Measurements from ENCODE around the gene LAG3.
A peak's percentile ranks its signal among the peaks of the same experiment; 100 is the strongest.
"Not testable (repeated sequence)": the region's sequence is repeated elsewhere in the genome, so short reads cannot be mapped to it uniquely, and the experiment has no call there.

LAG3 gene

DNA sequence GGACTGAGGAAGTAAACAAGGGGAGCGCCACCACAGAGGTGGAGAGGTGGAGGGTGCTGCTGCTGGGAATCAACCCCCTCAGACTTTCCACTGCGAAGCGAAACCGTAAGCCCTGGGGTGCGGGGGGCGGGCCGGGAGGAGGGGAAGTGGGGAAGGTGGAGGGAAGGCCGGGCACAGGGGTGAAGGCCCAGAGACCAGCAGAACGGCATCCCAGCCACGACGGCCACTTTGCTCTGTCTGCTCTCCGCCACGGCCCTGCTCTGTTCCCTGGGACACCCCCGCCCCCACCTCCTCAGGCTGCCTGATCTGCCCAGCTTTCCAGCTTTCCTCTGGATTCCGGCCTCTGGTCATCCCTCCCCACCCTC lies at the start of gene LAG3:
Gene LAG3, plus strand, starts transcription at position 190 of the 365 bp plus-strand sequence. CDS start 333 bp downstream, outside the sequence.
- no peak for DNase-seq (ENCODE audit: low read depth)

DNA sequence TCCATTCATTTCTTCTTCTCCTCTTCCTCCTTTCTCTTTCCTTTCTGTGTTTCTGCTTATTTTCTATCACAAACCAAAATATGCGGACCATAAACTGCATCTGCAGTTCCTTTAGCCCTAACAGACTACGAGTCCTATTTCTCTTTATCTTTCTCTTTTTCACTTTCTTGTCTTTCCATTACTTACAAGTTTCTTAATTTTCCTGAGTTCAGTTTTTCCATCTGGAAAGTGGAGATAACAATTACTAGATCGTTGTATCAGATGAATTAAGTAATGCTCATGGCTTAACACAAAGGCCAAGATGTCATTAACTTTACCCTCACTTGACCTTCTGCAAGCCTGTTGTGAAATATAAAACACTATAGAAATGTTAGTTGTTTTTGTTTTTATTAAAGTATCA lies 49.5 kb upstream of the LAG3 start:
- DNase-seq (ENCODE audit: low read depth) = no peak

DNA sequence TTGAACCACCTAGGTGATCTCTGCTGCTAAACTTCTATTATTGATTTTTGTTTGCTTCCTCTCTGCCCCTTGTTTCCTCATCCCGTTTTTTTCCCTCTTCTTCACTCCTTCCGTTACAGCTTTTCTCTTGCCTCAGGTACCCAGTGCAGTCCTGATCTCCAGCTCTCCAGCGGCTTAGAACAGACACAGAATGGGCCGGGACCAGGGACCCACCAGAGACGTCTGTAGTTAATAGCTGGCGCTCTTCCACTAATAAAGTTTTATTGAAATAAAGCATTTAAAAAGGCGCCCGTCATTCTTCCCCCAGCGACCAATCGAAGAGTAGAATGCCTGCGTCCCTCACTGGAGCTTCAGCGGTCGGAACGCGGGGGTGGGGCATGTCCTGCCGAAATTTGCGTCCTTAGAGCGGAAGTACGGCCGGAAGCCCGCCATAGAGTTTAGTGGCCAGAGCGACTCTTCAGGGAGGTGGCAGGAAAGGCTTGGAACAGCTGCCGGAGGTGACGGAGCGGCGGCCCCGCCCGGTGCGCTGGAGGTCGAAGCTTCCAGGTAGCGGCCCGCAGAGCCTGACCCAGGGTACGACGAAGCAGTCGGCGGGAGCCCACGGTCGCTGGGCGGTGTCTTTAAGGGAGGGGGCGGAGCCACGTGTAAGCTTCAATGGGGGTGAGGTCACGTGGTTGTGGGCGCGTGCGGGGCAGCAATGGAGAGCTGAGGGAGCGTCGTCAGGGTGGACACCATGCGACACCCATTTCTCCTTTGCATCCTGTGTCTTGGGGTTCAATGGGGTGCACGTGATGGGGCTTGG lies 48.5 kb upstream of the LAG3 start, which contains the start of gene COPS7A:
Gene COPS7A, plus strand, starts transcription at position 440 of the 802 bp plus-strand sequence. CDS start 611 bp downstream, outside the sequence.
- peak; percentile 96 for DNase-seq (ENCODE audit: low read depth)

DNA sequence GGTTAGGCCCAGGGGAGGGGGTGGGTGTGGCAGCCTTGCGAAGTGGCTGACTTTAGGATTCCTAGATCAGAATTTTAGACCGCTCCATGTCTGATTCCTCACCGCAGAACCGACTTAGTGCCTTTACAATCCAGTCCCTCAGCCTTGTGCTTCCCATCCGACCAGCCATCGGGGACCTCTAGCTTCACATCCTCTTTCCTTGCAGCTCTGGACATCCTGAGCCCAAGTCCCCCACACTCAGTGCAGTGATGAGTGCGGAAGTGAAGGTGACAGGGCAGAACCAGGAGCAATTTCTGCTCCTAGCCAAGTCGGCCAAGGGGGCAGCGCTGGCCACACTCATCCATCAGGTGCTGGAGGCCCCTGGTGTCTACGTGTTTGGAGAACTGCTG lies 47.9 kb upstream of the LAG3 start:
- no peak for DNase-seq (ENCODE audit: low read depth)

DNA sequence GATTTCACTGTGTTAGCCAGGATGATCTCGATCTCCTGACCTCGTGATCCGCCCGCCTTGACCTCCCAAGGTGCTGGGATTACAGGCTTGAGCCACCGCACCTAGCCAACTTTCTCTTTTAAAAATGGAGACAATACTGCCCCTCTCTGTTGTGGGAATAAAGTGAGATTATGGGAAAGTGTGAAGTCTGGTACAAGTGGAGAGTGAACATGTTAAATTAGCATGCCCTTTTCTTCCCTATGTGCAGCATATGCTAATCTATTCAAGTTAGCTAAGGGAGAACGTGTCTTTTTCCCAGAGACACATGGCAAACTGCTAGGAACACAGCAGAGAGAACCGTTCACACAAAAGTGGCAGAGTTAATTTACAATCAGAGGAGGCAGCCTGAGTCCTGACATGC lies 47.0 kb upstream of the LAG3 start:
- DNase-seq (ENCODE audit: low read depth) = no peak

DNA sequence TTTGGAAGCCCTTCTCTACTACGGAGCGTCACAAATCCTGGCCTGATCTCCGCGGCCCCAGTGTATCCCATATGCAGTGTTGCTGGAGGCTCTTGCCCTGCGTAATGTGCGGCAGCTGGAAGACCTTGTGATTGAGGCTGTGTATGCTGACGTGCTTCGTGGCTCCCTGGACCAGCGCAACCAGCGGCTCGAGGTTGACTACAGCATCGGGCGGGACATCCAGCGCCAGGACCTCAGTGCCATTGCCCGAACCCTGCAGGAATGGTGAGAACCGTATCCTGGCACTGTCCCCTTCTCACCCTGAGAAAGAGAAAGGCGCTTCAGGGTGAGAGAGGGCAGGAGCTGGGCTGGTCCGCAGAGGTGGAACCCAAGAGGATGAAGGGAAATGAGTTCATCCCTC lies 43.1 kb upstream of the LAG3 start:
- DNase-seq (ENCODE audit: low read depth) = no peak

DNA sequence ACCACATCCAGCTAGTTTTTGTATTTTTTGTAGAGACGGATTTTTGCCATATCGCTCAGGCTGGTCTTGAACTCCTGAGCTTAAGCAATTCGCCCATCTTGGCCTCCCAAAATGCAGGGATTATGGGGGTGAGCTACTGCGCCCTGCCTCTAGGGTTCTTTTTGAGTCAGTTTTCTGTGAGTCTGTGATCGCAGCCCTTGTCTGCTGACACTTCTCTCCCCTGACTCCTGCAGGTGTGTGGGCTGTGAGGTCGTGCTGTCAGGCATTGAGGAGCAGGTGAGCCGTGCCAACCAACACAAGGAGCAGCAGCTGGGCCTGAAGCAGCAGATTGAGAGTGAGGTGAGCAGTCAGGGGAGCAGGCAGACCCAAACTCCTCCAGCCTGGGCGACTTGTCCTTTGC lies 42.2 kb upstream of the LAG3 start:
- DNase-seq (ENCODE audit: low read depth) = no peak

DNA sequence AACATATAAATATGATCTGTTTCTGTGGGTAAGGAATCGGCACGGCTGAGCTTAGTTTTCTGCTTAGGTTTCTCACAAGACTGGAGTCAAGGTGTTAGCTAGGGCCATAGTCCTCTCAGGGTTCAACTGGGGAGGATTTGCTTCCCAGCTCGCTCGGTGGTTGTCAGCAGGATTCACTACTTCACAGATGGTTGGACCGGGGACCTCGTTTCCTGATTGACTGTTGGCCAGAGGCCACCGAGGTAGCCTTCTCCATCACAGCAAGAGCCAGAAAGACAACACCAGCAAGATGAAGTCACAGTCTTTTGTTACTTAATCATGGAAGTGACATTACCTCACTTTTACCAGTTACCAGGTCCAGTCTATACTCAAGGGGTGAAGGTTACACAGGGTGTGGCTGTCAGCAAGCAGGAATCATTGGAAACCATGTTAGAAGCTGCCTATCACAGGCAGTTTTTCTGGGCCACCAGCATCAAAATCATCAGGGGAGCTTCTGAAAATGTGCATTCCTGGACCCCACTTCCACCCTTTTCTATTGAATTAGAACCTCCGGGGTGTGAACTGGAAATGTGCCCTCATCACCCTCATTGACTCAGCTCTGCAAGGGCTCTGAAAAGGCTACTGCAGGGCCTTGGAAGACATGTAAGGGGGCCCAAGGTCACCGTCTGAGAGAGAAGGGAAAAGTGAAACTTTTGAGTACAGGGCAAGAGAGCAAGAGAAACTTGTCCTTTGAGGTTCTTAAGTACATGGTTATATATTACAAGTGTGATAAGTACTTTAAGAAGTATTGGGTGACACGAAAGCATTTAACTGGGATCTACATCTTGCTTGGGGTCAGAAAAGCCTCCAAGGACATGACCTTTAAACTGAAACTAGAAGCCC lies 37.6 kb upstream of the LAG3 start:
- no peak for DNase-seq (ENCODE audit: low read depth)

DNA sequence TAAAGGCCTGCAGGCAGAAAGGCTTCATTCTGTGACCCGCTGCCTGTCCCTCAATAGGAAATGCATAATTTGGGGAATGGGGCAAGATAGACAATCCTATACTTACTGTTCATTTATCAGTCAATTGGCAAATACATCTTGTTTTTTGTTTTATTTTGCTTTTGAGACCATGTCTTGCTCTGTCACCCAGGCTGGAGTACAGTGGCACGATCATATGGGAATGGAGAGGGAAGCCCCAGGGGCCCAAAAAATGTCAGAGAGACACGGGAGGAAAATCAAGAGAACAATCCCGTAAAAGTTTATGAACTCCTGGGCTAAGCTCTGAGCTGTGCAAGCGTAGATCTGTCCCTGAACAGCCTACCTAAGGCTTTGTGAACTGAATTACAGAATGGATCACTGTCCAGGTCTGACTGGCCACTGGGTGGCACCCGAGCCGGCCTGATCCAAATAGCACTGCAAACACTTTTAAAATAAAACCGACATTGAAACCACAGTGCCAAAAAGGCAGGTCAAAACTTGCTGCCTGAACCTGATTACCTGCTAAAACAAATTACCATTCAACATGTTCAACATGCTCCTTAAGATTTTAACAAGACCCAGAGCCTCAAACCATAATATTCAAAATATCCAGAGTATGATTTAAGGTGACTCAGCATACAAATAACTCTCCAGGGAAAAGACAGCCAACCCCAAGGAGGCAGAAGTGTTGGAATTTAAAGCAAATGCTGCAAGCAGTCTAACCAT lies 36.7 kb upstream of the LAG3 start:
- DNase-seq (ENCODE audit: low read depth) = no peak

DNA sequence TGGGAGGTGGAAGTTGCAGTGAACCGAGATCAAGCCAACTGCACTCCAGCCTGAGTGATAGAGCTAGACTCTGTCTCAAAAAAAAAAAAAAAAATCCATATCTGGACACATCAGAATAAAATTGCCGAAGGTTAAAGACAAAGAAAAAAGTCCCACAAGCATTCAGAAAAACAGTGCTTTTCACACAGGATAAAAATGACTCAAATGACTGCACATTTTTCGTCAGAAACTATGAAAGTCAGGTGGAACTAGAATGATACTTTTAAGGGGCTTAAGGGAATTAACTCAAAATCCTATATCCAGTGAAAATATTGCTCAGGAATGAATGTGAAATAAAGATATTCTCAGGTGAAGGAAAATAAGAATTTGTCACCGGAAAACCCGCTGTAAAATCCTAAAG lies 35.6 kb upstream of the LAG3 start:
- no peak for DNase-seq (ENCODE audit: low read depth)

DNA sequence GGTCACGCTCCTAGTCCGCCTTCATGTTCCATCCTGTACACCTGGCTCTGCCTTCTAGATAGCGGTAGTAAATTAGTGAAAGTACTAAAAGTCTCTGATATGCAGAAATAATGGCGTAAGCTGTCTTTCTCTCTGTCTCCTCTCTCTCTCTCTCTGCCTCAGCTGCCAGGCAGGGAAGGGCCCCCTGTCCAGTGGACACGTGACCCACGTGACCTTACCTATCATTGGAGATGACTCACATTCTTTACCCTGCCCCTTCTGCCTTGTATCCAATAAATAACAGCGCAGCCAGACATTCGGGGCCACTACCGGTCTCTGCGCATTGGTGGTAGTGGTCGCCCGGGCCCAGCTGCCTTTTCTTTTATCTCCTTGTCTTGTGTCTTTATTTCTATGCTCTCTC lies 30.2 kb upstream of the LAG3 start:
- DNase-seq (ENCODE audit: low read depth) = not testable (repeated sequence)

DNA sequence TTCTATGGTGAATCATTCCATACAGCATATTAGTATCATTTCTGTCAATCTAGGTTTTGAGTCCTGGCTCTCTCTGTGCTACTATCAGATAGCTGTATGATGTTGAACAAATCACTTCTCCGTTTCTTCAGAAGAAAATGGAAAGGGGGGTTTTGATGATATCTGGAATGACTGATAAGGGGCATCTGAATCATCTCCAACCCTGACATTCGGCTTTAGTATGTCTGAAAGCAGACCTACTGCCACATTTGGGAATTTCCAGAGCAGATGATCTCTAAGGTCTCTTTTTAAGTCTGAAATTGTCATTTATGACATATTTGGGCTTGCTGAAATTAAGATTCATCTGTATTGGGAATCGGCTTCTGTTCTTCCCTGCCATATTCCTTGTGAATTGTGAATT lies 29.5 kb upstream of the LAG3 start:
- DNase-seq (ENCODE audit: low read depth) = no peak

DNA sequence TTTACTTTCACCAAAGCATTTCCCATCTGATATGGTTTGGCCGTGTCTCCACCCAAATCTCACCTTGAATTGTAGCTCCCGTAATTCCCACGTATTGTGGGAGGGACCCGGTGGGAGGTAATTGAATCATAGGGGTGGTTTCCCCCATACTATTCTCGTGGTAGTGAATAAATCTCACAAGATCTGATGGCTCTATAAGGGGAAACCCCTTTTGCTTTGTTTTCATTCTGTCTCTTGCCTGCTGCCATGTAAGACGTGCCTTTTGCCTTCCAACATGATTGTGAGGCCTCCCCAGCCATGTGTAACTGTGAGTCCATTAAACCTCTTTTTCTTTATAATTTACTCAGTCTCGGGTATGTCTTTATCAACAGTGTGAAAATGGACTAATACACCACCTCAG lies 29.0 kb upstream of the LAG3 start:
- not testable (repeated sequence) for DNase-seq (ENCODE audit: low read depth)

DNA sequence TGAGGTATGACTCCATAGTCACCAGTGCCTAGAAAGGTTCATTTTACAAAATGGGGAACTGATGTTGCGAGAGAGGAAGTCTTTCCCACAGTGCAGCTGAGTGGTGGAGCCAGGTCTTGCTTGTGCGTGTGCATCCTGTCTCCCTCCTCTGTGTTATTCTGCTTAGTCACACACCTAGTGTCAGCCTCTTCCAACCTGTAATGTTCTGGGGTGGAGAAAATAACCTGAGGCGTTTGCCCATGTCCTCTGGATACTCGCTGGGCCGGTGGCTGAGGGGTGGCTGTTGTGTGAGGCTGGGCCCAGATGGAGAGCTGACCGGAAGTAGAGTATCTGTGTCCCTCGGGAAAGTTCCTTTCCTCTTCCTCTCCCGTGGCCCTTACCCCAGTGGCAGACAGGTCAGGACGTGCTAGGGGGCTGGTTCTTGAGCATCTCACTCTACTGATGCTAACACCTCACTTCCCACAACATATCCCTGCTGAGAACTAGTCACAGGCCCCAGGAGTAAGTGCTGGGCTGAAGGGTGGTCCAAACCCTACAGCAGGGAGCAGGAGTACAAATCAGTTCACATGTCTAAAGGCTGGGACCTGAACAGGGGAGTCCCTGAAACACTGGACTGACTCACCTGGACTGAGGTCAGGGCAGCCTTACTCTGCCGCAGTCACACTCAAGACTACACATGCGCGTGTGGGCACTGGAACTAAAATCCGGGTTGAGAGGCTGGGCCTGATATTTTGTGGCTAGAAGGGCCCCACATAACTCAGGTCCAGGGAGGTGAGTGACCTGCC lies 26.4 kb upstream of the LAG3 start:
- no peak for DNase-seq (ENCODE audit: low read depth)

DNA sequence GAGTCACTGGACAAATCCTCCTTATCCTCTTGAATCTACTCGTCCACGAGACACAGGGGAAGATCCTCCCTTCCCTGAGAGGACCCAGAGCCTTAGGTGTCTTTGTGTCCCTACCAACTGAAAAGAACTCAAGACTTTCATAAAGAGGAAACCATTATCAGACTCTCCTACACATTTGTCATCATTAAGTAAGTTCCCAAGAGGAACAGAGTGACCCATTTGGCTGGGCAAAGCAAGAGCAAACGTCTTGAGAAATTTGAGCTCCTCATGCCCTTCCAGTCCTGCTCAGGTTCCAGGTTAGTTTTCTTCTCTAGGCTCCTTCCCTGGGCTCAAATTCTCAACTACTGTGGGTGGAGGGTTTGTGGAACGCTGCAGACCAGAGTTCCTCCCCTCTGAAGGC lies 25.1 kb upstream of the LAG3 start:
- no peak for DNase-seq (ENCODE audit: low read depth)

DNA sequence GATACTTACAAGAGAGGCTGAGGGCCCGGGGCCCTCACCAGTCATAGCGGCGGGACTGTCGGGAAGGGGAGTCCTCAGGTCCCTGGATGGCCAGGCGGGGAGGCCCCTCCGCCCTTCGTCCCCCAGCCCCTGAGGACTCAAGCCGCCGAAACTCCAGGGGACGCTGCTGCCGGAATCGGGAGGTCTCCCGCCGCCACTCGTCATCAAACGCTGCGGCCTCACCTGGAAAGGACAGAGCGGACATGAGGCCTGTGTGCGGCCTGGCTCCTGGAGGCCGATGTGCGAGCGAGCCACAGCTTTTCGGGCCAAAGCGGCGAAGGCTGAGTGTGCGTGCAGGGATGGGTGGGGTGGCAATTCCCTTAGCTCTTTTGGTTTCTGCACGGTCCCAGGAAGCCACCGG lies 23.6 kb upstream of the LAG3 start:
- no peak for DNase-seq (ENCODE audit: low read depth)

DNA sequence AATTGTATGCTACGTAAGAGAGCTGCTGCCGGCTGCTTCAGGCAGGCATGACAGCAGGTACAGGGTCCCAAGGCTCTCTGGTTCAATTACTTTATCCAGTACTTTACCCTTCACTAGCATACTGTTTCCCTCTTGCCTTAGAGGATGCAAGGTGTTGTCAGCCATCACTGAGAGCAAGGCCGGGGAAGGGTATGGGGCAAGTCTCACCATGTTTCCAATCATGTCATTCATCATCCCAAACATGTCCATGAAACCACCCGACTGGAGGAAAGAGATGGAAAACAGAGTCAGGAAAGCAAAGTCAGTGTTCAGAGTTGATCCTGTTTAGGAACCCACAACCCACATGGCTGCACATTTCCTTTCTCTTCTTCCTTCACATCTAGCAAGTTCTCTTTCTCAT lies 21.8 kb upstream of the LAG3 start:
- DNase-seq (ENCODE audit: low read depth) = no peak

DNA sequence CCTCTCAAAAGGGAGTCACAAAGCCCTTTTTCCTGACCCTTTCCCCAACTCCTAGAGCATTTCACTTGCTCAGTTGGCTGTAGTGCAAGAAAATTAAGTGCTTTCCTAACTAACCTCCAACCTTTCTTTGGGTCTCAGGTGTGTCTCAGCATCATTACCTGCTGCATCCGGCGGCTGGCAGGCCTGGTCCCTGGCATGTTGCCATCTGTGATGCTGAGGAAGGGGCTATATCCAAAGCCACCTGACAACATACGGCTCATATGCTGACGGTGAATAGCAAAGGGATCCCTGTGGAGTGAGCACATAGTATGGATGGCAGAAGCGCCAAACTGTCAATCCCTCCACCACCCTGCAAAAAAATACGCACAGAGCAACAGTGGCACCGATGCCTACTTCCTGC lies 20.6 kb upstream of the LAG3 start:
- no peak for DNase-seq (ENCODE audit: low read depth)

DNA sequence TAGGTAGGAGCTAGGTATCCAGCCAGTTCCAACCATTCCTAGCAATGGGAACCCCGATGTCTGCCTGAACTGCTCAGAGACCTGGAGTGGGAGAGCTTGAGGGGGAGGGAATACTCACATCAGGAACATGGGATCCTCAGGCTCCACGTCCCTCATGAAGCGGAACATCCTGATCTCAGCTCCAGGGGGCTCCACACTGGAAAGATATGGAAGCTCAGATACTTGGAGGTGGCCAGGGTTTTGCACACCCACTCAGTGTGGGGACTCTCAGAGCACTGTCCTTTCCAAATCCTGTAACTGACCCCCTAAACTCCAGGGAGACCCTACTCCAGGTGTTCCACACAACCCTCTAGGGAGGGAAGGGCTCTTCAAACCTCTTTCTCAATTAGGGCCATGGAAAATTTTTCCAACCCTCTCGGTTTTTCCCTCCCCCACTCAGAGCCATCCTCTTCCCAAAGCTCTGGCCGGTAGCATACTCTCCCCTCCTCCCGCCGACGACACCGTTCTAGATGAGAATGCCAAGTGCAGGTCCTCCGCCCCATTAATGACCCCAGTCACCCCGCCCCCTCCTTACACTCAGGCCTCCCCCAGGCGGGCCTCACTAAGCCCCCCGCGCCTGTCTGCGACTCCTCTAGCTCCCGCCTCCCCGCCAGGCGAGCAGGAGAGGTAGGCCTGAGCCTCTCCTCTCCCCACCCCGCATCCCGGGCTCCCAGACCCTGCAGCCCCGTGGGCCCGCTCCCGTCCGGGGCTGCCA lies 20.0 kb upstream of the LAG3 start:
- DNase-seq (ENCODE audit: low read depth) = no peak

DNA sequence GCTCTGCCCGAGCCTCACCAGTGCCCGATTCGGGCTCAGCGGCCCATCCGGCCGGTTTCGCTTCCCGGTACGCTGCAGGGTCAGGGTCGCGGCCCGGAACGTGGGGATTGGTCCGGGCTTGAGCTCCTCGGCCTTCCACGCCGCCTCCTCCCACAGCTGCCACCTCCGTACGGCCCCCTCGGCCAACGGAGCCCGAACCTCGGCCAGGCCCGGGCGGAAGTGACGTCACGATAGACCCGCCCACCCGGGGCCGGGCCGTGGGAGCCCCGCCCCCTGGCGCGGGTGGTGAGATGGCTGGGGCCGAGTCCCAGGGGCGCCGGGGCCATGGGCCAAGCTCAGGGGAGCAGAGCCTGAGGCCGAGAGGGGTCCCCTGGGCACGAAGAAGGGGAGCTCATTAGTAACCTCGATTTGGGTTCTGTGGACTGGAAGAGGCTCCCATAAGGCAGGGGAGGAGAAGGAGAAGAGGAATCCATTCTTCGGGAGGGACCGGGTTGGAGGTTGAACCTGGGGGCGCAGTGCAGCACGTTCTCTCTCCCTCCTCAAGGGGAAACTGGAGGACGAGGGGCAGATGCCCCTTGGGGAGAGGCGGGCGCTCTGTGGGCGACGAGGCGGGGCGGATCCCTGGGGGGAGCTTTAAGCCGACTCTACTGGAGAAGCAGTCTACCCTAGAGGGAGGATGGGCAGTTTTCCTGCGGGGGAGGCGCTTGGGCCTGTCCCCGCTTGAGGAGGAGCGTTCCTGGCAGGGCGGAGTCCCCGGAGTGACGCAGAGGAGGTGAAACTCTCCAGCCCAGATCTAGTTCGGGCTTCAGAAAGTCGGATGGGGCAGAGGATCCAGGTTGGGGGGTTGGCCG lies 19.2 kb upstream of the LAG3 start, which contains the start of gene MLF2:
Gene MLF2, minus strand, starts transcription at position 221 of the 851 bp plus-strand sequence. CDS start 807 bp downstream, outside the sequence.
- peak; percentile 95 for DNase-seq (ENCODE audit: low read depth)
